ENCODE measurements around the gene ADSS1.
"Not testable (repeated sequence)": the region's sequence is repeated elsewhere in the genome, so short reads cannot be mapped to it uniquely, and the experiment has no call there.

The ADSS1 gene

DNA sequence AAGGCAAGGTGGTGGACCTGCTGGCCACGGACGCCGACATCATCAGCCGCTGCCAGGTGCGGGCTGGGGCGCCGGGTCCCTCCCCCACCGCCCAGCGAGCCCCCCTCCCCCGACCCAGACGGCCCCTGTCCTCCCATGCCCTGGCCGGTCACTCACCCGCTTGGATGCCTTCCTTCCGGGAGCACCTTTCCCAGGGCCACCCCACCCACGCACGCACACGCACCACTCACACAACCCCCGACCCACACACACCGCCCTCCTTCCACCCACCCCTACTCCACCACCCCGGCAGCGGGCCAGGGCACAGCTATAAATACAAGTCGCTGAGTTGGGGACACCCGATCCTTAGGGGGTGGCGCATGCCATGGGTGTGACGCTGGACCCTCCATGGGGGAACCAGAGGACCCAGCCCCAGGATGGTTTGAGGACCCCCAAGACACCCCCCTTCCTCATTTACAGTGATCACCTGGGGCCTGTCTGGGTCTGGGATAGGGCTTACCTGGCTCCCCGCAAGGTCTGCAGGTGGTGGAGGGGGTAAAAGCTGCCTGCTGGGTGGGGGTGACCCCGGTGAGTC is 465 bp downstream of the ADSS1 start:
- H3K4me3 Mint-ChIP-seq, result peak overlapping the region; percentile 63
- H3K27ac Mint-ChIP-seq, result no peak overlapping the region
- peaks cover 2% of the 10 kb centered on the region for H3K36me3 Mint-ChIP-seq
- DNase-seq (ENCODE audit: low spot score in 2 of 2) (no peak), ATAC-seq (ENCODE audit: low read depth) (peak; percentile 12)
- H3K4me1 Mint-ChIP-seq, result peaks cover 9% of the 10 kb centered on the region
- H3K9me3 Mint-ChIP-seq, result no peaks in the 10 kb centered on the region
- H3K27me3 Mint-ChIP-seq, result peaks cover 13% of the 10 kb centered on the region

DNA sequence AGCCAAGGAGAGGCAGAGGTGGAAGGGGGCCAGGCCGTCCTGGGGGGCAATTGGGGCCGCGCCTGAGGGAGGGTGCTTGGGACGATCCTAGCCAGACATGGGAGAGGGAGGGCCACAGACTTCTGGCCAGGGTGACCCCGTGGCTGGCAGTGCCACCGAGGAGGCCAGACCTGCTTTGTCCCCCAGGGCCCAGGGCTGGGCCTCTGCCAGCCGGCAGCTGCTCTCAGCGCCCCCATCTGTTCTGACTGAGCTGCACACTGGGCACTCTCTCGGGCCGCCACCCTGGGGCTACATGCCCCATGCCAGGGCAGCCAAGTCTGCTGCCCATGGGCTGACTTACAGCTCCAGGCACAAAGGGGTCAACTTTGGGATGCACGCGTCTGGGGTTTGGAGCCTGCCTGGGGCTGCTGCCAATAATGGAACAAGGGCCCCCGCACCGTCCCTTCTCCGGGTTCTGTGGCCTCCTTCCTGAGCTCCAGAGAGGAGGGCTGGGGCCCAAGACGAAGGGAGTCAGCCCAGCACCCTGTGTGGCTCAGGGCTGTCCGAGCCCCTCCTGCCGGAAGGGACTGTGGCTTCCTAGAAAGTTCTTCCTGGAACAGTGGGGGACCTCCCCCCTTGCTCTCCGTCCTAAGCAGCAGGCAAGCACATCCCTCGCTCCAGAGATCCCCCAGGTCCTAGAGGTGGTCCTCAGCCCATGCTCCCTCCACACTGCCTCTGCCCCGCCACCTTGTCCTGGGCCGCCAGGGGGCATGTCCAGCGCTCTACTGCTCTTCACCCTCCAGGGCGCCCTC is 1.1 kb downstream of the ADSS1 start:
- Mint-ChIP-seq H3K36me3 (no peaks in the 10 kb centered on the region), H3K27ac (no peak overlapping the region), H3K4me3 (peak overlapping the region; percentile 63), H3K4me1 (peaks cover 6% of the 10 kb centered on the region), H3K27me3 (peaks cover 13% of the 10 kb centered on the region), H3K9me3 (no peaks in the 10 kb centered on the region)
- no peak for ATAC-seq (ENCODE audit: low read depth)
- DNase-seq (ENCODE audit: low spot score in 2 of 2), result no peak

DNA sequence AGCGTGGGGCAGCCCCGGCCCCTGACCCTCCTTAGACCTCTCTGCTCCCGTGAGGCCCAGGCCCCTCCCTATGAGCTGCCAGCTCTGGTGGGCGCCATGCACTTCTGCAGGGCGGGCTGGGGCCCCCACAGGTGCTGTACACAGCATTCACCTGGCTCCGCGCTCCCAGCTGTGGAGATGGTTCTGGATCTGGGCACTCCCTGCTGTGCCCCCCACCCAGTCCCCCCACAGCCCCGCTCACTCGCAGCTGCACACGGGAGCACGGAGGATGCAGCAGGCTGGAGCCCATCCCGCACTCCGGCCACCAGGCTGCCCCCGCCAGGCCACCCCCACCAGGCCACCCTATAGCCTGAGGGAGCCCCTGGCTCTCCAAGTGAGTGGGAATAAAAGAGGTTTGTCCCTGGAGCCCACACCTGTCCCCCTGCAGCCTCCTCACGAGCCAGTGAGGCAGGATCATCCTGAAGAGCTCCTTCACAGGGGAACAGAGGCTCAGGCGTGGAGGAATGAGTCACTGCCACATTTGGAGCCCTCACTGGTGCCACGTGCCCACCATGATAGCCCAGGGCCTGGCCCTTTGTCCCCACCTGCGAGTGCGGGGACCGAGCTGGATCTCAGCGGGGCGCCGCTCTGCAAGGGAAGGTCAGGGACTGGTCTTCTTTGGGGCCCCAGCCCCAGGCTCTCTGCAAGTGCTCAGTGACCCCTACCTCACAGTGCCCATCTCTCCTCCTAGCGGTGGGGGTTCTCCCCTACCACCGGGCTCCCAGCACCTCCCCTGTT is 1.9 kb downstream of the ADSS1 start:
- Mint-ChIP-seq H3K27ac (no peak overlapping the region), H3K9me3 (no peaks in the 10 kb centered on the region), H3K36me3 (no peaks in the 10 kb centered on the region), H3K27me3 (peaks cover 13% of the 10 kb centered on the region), H3K4me3 (no peak overlapping the region), H3K4me1 (peaks cover 6% of the 10 kb centered on the region)
- ATAC-seq (ENCODE audit: low read depth) (no peak), DNase-seq (ENCODE audit: low spot score in 2 of 2) (no peak)

DNA sequence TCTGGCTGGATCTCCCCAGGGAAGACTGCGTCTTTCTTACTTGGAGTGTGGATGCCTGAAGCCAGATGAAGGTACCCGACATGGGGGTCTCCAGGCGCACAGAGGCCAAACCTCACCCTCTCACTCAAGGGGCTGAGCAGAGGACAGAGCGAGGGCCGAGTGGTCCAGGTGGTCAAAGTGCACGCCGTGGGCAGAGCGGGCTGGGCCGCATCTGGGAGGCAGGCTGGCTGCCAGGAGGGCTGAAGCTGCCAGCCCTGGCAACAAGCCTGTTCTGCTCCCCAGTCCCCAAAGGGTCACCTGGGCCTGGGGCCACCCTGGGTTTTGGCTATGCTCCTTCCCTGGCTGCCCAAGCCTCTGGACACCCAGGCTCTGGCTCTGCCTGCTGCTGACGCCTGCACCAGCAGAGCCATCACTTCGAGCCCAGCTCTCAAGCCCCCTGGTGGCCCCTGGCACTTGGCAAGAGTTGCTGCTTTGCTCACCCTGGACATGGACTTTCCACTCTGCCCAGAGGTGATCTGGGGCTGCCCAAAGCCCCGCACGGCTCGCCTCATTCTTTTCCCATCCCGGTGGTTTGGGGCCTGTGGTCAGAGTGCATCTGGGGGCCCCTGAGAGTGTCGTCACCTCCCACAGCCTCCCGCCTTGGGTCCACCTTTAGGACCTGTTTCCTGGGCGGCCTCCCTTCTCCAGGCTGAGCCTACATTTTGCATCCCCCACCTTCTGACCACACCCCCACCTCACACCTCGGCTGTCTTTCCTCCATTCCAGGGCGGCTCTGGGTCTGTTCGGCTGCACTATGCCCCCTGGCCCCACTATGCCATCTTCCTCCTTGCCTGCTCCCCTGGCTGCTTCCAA is 2.8 kb downstream of the ADSS1 start:
- Mint-ChIP-seq H3K4me3 (no peak overlapping the region), H3K36me3 (no peaks in the 10 kb centered on the region), H3K27ac (no peak overlapping the region), H3K9me3 (no peaks in the 10 kb centered on the region), H3K27me3 (peaks cover 13% of the 10 kb centered on the region), H3K4me1 (peaks cover 6% of the 10 kb centered on the region)
- ATAC-seq (ENCODE audit: low read depth) (no peak), DNase-seq (ENCODE audit: low spot score in 2 of 2) (no peak)

DNA sequence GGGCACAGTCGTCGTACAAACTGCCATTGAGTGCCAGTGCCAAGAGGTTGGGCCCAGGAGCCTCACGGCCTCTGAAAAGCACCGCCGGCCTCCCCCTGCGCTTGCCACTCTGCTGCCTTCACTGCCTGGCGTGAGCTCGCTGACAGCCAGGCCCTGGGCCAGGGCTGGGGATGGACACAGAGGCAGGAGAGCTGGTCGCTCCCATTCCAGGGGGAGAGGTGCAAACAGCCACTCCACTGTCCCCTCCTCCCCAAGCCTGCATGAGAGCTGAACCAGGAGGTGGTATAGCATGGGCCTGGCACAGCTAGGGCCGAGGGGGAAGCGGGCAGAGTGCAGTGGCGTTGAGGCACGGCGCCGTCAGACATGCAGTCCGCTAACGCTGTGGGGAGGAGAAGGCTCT is 4.6 kb downstream of the ADSS1 start:
- Mint-ChIP-seq H3K4me1 (peaks cover 6% of the 10 kb centered on the region), H3K9me3 (no peaks in the 10 kb centered on the region), H3K4me3 (no peak overlapping the region), H3K27me3 (peaks cover 13% of the 10 kb centered on the region), H3K36me3 (no peaks in the 10 kb centered on the region), H3K27ac (no peak overlapping the region)
- no peak for DNase-seq (ENCODE audit: low spot score in 2 of 2)
- no peak for ATAC-seq (ENCODE audit: low read depth)

DNA sequence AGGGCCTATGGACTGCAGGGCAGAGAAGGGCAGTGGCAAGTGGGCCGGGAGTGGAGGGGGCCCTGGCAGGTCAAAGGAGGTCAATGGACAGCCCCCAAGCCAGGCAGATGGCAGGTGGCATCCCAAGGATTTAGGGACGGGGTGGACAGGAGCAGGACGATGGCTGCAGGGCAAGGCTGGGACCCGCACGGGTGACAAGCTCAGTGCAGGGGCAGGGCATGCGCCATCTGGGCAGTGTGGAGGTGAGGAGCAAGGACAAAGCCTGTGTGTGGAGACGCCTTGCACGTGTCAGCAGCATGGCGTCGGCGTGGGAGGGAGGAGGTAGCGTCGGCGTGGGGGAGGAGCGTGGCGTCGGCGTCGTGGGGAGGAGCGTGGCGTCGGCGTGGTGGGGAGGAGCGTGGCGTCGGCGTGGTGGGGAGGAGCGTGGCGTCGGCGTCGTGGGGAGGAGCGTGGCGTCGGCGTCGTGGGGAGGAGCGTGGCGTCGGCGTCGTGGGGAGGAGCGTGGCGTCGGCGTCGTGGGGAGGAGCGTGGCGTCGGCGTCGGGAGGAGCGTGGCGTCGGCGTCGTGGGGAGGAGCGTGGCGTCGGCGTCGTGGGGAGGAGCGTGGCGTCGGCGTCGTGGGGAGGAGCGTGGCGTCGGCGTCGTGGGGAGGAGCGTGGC is 5.3 kb downstream of the ADSS1 start:
- not testable (repeated sequence) for H3K27ac Mint-ChIP-seq; H3K4me1 Mint-ChIP-seq; DNase-seq (ENCODE audit: low spot score in 2 of 2); H3K9me3 Mint-ChIP-seq; ATAC-seq (ENCODE audit: low read depth); H3K36me3 Mint-ChIP-seq; H3K4me3 Mint-ChIP-seq
- H3K27me3 Mint-ChIP-seq, result peaks cover 13% of the 10 kb centered on the region

DNA sequence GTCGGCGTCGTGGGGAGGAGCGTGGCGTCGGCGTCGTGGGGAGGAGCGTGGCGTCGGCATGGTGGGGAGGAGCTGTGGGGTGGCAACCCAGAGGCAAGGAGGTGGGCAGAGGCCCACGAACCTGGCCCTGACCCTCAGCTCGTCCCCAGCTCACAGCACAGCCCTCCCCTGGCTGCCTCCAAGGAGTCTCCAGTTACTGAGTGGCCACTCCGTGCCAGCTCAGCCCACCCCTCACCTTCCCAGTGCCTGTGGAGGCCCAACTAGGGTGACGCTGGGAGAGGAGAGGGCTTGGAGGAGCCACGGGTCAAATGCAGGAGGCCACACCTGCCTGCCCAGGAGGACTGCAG is 5.8 kb downstream of the ADSS1 start:
- DNase-seq (ENCODE audit: low spot score in 2 of 2) (no peak), ATAC-seq (ENCODE audit: low read depth) (no peak)
- Mint-ChIP-seq H3K36me3 (no peaks in the 10 kb centered on the region), H3K4me3 (no peak overlapping the region), H3K27ac (no peak overlapping the region), H3K4me1 (peaks cover 5% of the 10 kb centered on the region), H3K9me3 (no peaks in the 10 kb centered on the region), H3K27me3 (peaks cover 13% of the 10 kb centered on the region)

DNA sequence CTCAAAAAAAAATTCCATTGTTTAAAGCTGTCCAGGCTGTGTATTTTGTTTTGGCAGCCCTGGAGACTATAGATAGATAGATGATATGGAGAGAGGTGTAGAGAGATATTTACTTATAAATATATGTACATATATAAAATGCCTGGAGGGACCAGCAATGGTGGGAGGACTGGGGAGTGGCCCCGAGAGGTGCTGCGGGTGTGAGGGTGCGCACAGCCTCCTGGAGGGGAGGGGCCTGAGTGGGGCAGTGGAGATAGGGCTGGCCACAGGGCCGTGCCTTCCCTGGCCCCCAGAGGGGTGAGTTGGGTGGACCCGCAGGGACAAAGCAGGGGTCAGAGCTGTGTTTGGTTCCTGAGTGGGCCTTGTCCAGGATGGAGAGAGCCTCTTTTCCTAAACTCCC is 6.5 kb downstream of the ADSS1 start:
- DNase-seq (ENCODE audit: low spot score in 2 of 2) (no peak), ATAC-seq (ENCODE audit: low read depth) (no peak)
- H3K27me3 Mint-ChIP-seq, result peaks cover 13% of the 10 kb centered on the region
- H3K36me3 Mint-ChIP-seq, result no peaks in the 10 kb centered on the region
- no peaks in the 10 kb centered on the region for H3K9me3 Mint-ChIP-seq
- no peak overlapping the region for H3K4me3 Mint-ChIP-seq
- no peak overlapping the region for H3K27ac Mint-ChIP-seq
- peaks cover 5% of the 10 kb centered on the region for H3K4me1 Mint-ChIP-seq

DNA sequence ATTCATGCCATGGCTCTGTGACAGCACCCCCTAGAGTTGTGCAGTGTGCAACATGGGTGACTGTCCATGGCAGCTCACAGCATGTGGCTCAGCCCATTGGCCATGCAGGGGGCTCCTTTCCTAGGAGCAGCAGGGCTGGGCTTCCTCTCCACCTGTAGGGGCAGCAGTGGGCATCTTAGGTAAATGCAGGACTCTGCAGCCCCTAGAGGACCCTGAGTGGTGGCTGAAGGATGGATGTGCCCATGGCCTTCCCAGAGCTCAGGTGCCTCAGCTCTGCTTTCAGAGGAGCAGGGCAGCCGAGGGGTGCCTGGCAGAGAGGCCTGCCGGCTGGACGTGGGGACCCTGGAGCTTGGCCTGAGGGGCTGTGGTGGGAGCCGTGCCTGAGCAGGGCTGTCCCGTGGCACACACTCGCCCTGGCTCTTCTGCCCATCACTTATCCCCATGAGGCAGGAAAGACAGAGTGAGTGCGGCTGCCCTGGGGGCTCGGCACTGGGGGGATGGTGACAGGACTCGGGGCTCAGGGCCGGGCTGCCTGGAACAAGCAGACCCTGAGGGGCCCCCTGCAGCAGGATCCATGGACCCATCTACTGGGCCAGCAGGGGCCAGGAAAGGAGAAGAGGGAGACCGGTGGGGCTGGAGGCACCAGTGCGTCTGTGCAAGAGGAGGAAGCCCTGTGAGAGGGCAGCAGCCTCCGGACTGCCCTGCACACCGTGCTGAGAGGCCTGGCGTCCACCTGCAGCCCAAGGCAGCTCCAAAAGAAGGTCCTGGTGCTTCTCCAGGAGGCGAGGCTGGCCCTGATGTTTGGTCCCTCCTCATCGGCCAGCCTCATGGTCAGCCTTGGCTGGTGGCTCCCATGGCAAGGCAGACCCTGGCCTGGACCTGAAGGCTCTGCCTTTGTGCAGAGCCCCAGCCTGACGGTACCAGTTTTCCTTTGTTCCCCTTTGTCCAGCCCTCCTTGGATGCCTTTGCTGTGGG is 7.6 kb downstream of the ADSS1 start:
- peaks cover 6% of the 10 kb centered on the region for H3K4me1 Mint-ChIP-seq
- DNase-seq (ENCODE audit: low spot score in 2 of 2) (no peak), ATAC-seq (ENCODE audit: low read depth) (peak; percentile 58)
- H3K36me3 Mint-ChIP-seq, result no peaks in the 10 kb centered on the region
- peaks cover 15% of the 10 kb centered on the region for H3K27me3 Mint-ChIP-seq
- H3K27ac Mint-ChIP-seq, result no peak overlapping the region
- H3K4me3 Mint-ChIP-seq, result no peak overlapping the region
- no peaks in the 10 kb centered on the region for H3K9me3 Mint-ChIP-seq

DNA sequence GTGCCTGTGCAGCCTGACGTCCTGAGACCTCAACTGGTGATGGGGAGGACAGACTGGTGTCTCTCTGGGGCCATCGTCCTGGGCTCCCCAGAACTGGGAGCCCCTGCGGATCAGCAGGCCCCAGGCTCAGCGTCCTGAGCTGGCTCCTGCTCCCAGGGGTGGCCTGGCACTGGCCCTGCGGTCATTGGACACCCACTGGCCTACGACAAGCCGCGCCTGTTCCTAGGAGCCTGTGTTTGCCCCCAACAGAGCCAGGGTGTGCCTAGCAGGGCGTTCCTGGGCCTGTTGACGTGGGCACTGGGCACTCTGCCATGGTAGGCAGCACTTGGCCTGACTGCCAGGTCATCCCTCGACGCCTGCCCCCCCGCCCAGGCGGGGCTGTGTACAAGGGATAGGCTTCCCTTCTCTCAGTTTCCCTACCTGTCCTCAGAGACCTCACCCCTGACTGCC is 8.4 kb downstream of the ADSS1 start:
- no peaks in the 10 kb centered on the region for H3K36me3 Mint-ChIP-seq
- peaks cover 6% of the 10 kb centered on the region for H3K4me1 Mint-ChIP-seq
- no peak for ATAC-seq (ENCODE audit: low read depth)
- H3K4me3 Mint-ChIP-seq, result no peak overlapping the region
- no peaks in the 10 kb centered on the region for H3K9me3 Mint-ChIP-seq
- DNase-seq (ENCODE audit: low spot score in 2 of 2), result no peak
- peaks cover 13% of the 10 kb centered on the region for H3K27me3 Mint-ChIP-seq
- H3K27ac Mint-ChIP-seq, result no peak overlapping the region

DNA sequence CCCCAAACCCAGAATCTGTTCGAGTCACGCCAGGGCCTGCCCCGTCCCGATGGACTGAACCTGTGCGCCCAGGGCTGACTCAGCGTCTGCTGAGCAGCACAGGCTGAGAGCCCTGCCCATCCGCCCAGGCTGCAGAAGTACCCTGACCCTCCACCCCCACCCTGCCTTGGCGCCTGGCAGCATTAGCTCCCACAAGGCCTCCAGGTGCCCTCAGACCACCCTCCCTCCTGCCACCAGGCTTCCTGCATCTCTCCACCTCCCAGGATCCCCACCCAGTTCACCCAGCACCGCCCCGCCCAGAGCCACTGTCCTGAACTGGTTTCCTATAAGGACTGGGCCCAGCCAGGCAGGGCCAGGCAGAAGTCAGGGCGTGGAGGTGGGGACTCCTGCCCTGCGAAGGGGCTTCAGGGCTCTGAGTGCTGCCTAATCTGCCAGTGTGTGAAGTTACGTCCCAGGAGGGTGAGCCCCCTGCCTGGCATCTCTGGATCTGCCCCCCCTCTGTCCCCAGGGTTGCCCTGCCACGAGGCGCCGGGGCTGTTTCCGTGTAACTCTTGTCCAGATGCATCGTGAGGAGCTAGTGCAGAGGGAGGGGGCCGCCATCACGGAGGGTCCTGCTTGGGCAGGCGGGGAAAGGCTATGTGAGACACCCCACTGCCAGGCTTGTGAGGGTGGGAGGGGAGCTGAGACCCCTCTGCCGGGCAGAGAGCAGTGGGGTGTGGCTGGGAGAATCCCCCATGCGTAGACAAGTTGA is 9.1 kb downstream of the ADSS1 start:
- peaks cover 6% of the 10 kb centered on the region for H3K4me1 Mint-ChIP-seq
- ATAC-seq (ENCODE audit: low read depth) (no peak), DNase-seq (ENCODE audit: low spot score in 2 of 2) (no peak)
- H3K27me3 Mint-ChIP-seq, result peaks cover 10% of the 10 kb centered on the region
- no peak overlapping the region for H3K27ac Mint-ChIP-seq
- no peak overlapping the region for H3K4me3 Mint-ChIP-seq
- no peaks in the 10 kb centered on the region for H3K9me3 Mint-ChIP-seq
- no peaks in the 10 kb centered on the region for H3K36me3 Mint-ChIP-seq

DNA sequence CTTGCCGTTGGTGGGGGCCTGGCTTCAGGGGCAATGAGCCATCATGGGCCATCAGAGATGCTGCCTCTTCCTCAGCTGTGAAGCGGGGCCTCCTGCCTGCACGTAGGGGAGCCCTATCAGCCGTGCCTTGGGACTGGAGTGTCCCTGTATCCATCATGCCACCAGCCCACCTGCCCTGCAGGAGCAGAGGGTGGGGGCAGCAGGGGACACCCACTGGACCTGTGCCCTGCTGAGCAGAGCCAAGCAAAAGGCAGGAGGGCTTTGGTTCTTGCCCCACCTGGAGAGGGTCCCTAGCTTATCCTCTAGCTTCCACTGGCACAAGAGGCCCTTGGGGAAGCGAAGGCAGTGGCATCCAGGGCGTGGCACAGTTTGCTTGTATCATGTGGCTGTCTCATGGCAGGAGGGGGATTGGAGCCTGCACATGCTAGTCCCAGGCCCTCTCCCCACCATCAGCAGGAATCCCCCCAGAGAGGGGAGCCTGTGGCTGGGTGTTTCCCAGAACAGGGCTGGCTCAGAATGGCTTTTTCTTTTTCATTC is 10.1 kb downstream of the ADSS1 start:
- no peaks in the 10 kb centered on the region for H3K9me3 Mint-ChIP-seq
- no peak overlapping the region for H3K27ac Mint-ChIP-seq
- DNase-seq (ENCODE audit: low spot score in 2 of 2) (no peak), ATAC-seq (ENCODE audit: low read depth) (no peak)
- H3K27me3 Mint-ChIP-seq, result peaks cover 9% of the 10 kb centered on the region
- no peaks in the 10 kb centered on the region for H3K36me3 Mint-ChIP-seq
- H3K4me3 Mint-ChIP-seq, result no peak overlapping the region
- peaks cover 3% of the 10 kb centered on the region for H3K4me1 Mint-ChIP-seq

Measured in memory B cell (primary cell).